HepG2 (cell line): Measurements from ENCODE around the gene KRT3. TPM values are rescaled to one million over a fixed set of nuclear protein-coding genes. Genes with fewer than 3 reads are reported as not detected.

Experiments
- ATAC-seq: fragments of 200-7000 bp; cut with Tn5 transposase; 3 replicates; pipeline ENCODE4 v1.9.1; 2020; ENCODE audit warnings: mild to moderate bottlenecking, moderate library complexity
- BruUV-seq: library from RNA; stranded (reverse); fragments of 400-500 nt; replicated peaks from 2 replicates; lab custom pipeline; 2021; lab: Mats Ljungman, UMichigan
- CTCF ChIA-PET: fragments of 300-600 bp; formaldehyde crosslinking; extraction: SDS; loops from one replicate; lab custom pipeline; 2021; ENCODE audit warnings: low total read pairs, inconsistent platforms, low intra/inter-chr PET ratio; lab: Yijun Ruan, JAX
- POLR2A ChIA-PET: fragments of 350-600 bp; sonication (Branson Sonifier 250); formaldehyde crosslinking; loops from one replicate; lab custom pipeline; 2020; ENCODE audit warnings: antibody characterized with exemption, inconsistent platforms; lab: Yijun Ruan, JAX
- DNase-seq: peaks from one replicate; pipeline ENCODE4 v3.0.0-alpha.2; 2015; ENCODE audit warnings: low spot score
- FAIRE-seq: peaks from 3 replicates; lab custom pipeline; 2011; peaks lifted over from hg19 to GRCh38; lab: Jason Lieb, UNC
- H2AFZ ChIP-seq: one replicate; pipeline ENCODE4 v1.6.1; 2011; ENCODE audit warnings: low read length, inconsistent platforms
- H3K27ac ChIP-seq: fragments of 300-600 bp; 3 replicates; pipeline ENCODE4 v1.8.0; 2011; ENCODE audit warnings: mixed run types, mild to moderate bottlenecking, mixed read lengths, low read length, inconsistent platforms; ENCODE audit not compliant: insufficient read depth; ENCODE audit errors: extremely low read length
- H3K27me3 ChIP-seq, 2 experiments: fragments of 200-600 bp in 1 of 2; 2 replicates in 1 of 2; 3 replicates in 1 of 2; pipeline versions ENCODE4 v1.6.0 to v1.8.0; 2011; ENCODE audit warnings: low read length in 2 of 2, mild to moderate bottlenecking in 2 of 2, moderate library complexity in 2 of 2, inconsistent platforms in 1 of 2; ENCODE audit not compliant: insufficient read depth in 2 of 2, control insufficient read depth in 1 of 2
- H3K36me3 ChIP-seq, 2 experiments: fragments of 200-600 bp in 1 of 2; replicated peaks in 1 of 2; 2 replicates in 1 of 2; 3 replicates in 1 of 2; pipeline versions ENCODE4 v1.5.1 to v1.8.0; 2011; ENCODE audit warnings: low read length in 2 of 2, inconsistent platforms in 1 of 2; ENCODE audit not compliant: insufficient read depth in 2 of 2, control insufficient read depth in 1 of 2
- H3K4me1 ChIP-seq: 2 replicates; pipeline ENCODE4 v1.5.1; 2012; ENCODE audit warnings: low read length, inconsistent platforms; ENCODE audit not compliant: insufficient read depth
- H3K4me2 ChIP-seq: 2 replicates; pipeline ENCODE4 v1.6.0; 2011; ENCODE audit warnings: low read depth, low read length, inconsistent platforms
- H3K4me3 ChIP-seq, 3 experiments: fragments of 200-600 bp in 1 of 3; sonication (generic), shearing (Covaris generic) in 1 of 3; replicated peaks in 1 of 3; 2 replicates each; pipeline ENCODE4 v1.5.1; 2011 to 2016; ENCODE audit warnings: low read length in 3 of 3, inconsistent platforms in 2 of 3, low read depth in 2 of 3, mild to moderate bottlenecking in 2 of 3, control low read depth in 1 of 3, mixed read lengths in 1 of 3; ENCODE audit not compliant: insufficient read depth in 1 of 3
- H3K79me2 ChIP-seq: one replicate; pipeline ENCODE4 v1.6.1; 2011; ENCODE audit warnings: low read length, inconsistent platforms; ENCODE audit not compliant: insufficient read depth
- H3K9ac ChIP-seq: 2 replicates; pipeline ENCODE4 v1.6.0; 2011; ENCODE audit warnings: mild to moderate bottlenecking, low read depth, low read length, inconsistent platforms; ENCODE audit not compliant: insufficient read depth
- H3K9me3 ChIP-seq: 2 replicates; pipeline ENCODE4 v1.5.1; 2012; ENCODE audit warnings: mild to moderate bottlenecking, low read length
- H4K20me1 ChIP-seq: 2 replicates; pipeline ENCODE4 v1.6.0; 2011; ENCODE audit warnings: inconsistent platforms, mild to moderate bottlenecking, low read length, moderate library complexity; ENCODE audit not compliant: insufficient read depth
- FOXJ3 ChIP-seq: sonication (generic); formaldehyde crosslinking; IDR thresholded peaks from 2 replicates; pipeline ENCODE4 v1.4.0; 2020; ENCODE audit warnings: missing genetic modification reagents, mild to moderate bottlenecking, borderline replicate concordance
- GTF3A ChIP-seq: sonication (generic); formaldehyde crosslinking; conservative IDR thresholded peaks from 2 replicates; pipeline ENCODE4 v1.4.0; 2020; ENCODE audit warnings: mild to moderate bottlenecking, missing genetic modification reagents
- HNRNPK ChIP-seq: fragments of 200-400 bp; formaldehyde crosslinking; IDR thresholded peaks from 2 replicates; pipeline ENCODE4 v1.6.1; 2018; ENCODE audit warnings: low read length, low read depth, moderate library complexity, mild to moderate bottlenecking; ENCODE audit not compliant: poor library complexity, severe bottlenecking
- JUNB ChIP-seq: sonication (generic); formaldehyde crosslinking; IDR thresholded peaks from 2 replicates; pipeline ENCODE4 v1.8.0; 2022; ENCODE audit warnings: missing genetic modification reagents, mild to moderate bottlenecking, borderline replicate concordance
- YEATS2 ChIP-seq: sonication (generic); formaldehyde crosslinking; IDR thresholded peaks from 2 replicates; pipeline ENCODE4 v1.4.0; 2020; ENCODE audit warnings: missing genetic modification reagents, borderline replicate concordance
- ZNF17 ChIP-seq: sonication (generic); formaldehyde crosslinking; IDR thresholded peaks from 2 replicates; pipeline ENCODE4 v1.5.0; 2020; ENCODE audit warnings: mild to moderate bottlenecking, missing genetic modification reagents
- ZNF232 ChIP-seq: sonication (generic); formaldehyde crosslinking; IDR thresholded peaks from 2 replicates; pipeline ENCODE4 v1.4.0; 2020; ENCODE audit warnings: missing genetic modification reagents, borderline replicate concordance
- ZNF747 ChIP-seq: sonication (generic); formaldehyde crosslinking; IDR thresholded peaks from 2 replicates; pipeline ENCODE4 v1.8.1; 2023; ENCODE audit warnings: missing genetic modification reagents, mild to moderate bottlenecking, borderline replicate concordance
- WGBS: methylation state at CpG from one replicate; pipeline ENCODE4 v1.1.6; 2017; ENCODE audit warnings: low lambda C conversion rate; 5-methylcytosine and 5-hydroxymethylcytosine counted together
- in situ Hi-C: cut with HindIII; loops from 2 replicates; pipeline ENCODE4 v1.10.0; 2017; ENCODE audit warnings: low pct_unique_long_range_greater_than_20kb; ENCODE audit not compliant: extremely low pct_ligation_motif_present
- intact Hi-C: fragments of 100-400 bp; cut with micrococcal nuclease; formaldehyde crosslinking; loops from one replicate; pipeline ENCODE4 v1.10.0; 2022; ENCODE audit not compliant: unreplicated experiment
- polyA plus RNA-seq, 8 experiments: library from polyadenylated mRNA; depleted of rRNA in 3 of 8; stranded (reverse) in 7 of 8; unstranded in 1 of 8; fragments of >200 nt; fragmentation: Illumina TruSeq in 4 of 8; extraction: Trizol in 4 of 8; gene quantifications; 2 replicates each; pipeline versions ENCODE4 v1.2.1 to v1.2.3, GENCODE V29; 2011 to 2016; ENCODE audit warnings: low read depth in 4 of 8, missing spikeins in 1 of 8, mixed read lengths in 1 of 8; ENCODE audit not compliant: insufficient read depth in 1 of 8
- total RNA-seq, 5 experiments: library from RNA; depleted of rRNA; stranded (reverse); fragments of >200 nt; fragmentation: Illumina TruSeq; extraction: Trizol; gene quantifications; 2 replicates each; pipeline ENCODE4 v1.2.3, GENCODE V29; 2016; ENCODE audit warnings: low read depth in 1 of 5
- TF ChIP-seq, protein P1 (sequence below): sonication (generic); formaldehyde crosslinking; IDR thresholded peaks from 2 replicates; pipeline ENCODE4 v1.4.0; 2020; ENCODE audit warnings: missing genetic modification reagents, borderline replicate concordance
- TF ChIP-seq, protein P2 (sequence below): IDR thresholded peaks from 2 replicates; pipeline ENCODE4 v1.6.1; 2016; ENCODE audit warnings: low read depth
- TF ChIP-seq, protein P3 (sequence below): sonication (generic); formaldehyde crosslinking; IDR thresholded peaks from 2 replicates; pipeline ENCODE4 v1.4.0; 2020; ENCODE audit warnings: missing genetic modification reagents
- TF ChIP-seq, protein P4 (sequence below): sonication (generic); formaldehyde crosslinking; IDR thresholded peaks from 2 replicates; pipeline ENCODE4 v1.5.0; 2020; ENCODE audit warnings: mild to moderate bottlenecking, missing genetic modification reagents, moderate library complexity
- TF ChIP-seq, protein P5 (sequence below): sonication (generic); formaldehyde crosslinking; IDR thresholded peaks from 2 replicates; pipeline ENCODE4 v1.4.0; 2020; ENCODE audit warnings: missing genetic modification reagents

Gene KRT3
- total and polyA plus RNA-seq, 2 of the 13 experiments (the other 11 are each of a cell fraction or from before 2014, with no cell fraction given): not detected

DNA sequence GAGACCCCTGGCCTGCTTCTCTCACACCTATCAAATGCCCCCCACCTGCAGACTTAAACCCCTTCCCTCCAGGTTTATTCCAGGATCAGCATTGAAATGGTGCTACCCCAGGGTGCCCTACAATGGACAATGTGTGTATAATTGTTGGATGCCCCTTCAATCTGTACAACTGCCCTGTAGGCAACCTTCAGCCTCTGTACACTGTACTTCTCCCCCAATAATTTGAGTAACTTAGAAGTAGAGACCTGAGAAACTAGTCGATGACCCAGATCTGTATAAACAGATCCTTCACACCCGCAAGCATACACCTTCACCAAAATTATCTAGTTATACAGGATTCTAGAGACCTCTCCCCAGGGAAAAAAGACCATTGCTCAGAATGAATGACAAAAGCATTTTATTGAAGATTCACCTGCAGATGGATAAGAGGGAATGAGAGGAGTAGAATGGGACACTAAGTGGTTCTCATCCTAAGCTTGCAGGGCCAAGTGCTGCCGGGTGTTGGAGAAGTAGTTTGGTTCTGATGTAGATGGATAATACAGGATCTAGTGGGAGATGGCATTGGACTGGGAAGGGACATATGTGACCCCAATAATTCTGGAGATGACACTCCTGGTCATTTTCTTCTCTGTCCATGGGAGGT, 10.4 kb upstream of the KRT3 start:
- DNase-seq (no peak), FAIRE-seq (no peak), ATAC-seq (no peak)
- H3K27me3 ChIP-seq: peaks cover 1 to 18% of the 10 kb centered on the region in 2 experiments; a peak in 4 of 5 replicates
- CTCF ChIA-PET: no interaction called here
- POLR2A ChIA-PET: no interaction called here
- H3K27ac ChIP-seq: no peak overlapping the region
- no peak overlapping the region for H3K4me2 ChIP-seq
- H3K9me3 ChIP-seq: no peaks in the 10 kb centered on the region
- no peaks in the 10 kb centered on the region for H3K36me3 ChIP-seq
- H4K20me1 ChIP-seq: no peaks in the 10 kb centered on the region
- H3K9ac ChIP-seq: no peak overlapping the region
- TF ChIP-seq JUNB (CRISPR knock-in tag) (no peak), GTF3A (no peak), ZNF232 (no peak), FOXJ3 (CRISPR knock-in tag) (no peak), YEATS2 (CRISPR knock-in tag) (no peak), ZNF747 (CRISPR knock-in tag) (no peak), HNRNPK (no peak), ZNF17 (CRISPR knock-in tag) (no peak)
- TF ChIP-seq, protein P1, sequence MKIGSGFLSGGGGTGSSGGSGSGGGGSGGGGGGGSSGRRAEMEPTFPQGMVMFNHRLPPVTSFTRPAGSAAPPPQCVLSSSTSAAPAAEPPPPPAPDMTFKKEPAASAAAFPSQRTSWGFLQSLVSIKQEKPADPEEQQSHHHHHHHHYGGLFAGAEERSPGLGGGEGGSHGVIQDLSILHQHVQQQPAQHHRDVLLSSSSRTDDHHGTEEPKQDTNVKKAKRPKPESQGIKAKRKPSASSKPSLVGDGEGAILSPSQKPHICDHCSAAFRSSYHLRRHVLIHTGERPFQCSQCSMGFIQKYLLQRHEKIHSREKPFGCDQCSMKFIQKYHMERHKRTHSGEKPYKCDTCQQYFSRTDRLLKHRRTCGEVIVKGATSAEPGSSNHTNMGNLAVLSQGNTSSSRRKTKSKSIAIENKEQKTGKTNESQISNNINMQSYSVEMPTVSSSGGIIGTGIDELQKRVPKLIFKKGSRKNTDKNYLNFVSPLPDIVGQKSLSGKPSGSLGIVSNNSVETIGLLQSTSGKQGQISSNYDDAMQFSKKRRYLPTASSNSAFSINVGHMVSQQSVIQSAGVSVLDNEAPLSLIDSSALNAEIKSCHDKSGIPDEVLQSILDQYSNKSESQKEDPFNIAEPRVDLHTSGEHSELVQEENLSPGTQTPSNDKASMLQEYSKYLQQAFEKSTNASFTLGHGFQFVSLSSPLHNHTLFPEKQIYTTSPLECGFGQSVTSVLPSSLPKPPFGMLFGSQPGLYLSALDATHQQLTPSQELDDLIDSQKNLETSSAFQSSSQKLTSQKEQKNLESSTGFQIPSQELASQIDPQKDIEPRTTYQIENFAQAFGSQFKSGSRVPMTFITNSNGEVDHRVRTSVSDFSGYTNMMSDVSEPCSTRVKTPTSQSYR (CRISPR knock-in tag): no peak
- TF ChIP-seq, protein P2, sequence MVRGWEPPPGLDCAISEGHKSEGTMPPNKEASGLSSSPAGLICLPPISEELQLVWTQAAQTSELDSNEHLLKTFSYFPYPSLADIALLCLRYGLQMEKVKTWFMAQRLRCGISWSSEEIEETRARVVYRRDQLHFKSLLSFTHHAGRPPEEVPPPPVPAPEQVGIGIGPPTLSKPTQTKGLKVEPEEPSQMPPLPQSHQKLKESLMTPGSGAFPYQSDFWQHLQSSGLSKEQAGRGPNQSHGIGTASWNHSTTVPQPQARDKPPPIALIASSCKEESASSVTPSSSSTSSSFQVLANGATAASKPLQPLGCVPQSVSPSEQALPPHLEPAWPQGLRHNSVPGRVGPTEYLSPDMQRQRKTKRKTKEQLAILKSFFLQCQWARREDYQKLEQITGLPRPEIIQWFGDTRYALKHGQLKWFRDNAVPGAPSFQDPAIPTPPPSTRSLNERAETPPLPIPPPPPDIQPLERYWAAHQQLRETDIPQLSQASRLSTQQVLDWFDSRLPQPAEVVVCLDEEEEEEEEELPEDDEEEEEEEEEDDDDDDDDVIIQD: no peak
- TF ChIP-seq, protein P3, sequence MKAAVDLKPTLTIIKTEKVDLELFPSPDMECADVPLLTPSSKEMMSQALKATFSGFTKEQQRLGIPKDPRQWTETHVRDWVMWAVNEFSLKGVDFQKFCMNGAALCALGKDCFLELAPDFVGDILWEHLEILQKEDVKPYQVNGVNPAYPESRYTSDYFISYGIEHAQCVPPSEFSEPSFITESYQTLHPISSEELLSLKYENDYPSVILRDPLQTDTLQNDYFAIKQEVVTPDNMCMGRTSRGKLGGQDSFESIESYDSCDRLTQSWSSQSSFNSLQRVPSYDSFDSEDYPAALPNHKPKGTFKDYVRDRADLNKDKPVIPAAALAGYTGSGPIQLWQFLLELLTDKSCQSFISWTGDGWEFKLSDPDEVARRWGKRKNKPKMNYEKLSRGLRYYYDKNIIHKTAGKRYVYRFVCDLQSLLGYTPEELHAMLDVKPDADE (CRISPR knock-in tag): no peak
- TF ChIP-seq, protein P4, sequence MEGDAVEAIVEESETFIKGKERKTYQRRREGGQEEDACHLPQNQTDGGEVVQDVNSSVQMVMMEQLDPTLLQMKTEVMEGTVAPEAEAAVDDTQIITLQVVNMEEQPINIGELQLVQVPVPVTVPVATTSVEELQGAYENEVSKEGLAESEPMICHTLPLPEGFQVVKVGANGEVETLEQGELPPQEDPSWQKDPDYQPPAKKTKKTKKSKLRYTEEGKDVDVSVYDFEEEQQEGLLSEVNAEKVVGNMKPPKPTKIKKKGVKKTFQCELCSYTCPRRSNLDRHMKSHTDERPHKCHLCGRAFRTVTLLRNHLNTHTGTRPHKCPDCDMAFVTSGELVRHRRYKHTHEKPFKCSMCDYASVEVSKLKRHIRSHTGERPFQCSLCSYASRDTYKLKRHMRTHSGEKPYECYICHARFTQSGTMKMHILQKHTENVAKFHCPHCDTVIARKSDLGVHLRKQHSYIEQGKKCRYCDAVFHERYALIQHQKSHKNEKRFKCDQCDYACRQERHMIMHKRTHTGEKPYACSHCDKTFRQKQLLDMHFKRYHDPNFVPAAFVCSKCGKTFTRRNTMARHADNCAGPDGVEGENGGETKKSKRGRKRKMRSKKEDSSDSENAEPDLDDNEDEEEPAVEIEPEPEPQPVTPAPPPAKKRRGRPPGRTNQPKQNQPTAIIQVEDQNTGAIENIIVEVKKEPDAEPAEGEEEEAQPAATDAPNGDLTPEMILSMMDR (CRISPR knock-in tag): no peak
- TF ChIP-seq, protein P5, sequence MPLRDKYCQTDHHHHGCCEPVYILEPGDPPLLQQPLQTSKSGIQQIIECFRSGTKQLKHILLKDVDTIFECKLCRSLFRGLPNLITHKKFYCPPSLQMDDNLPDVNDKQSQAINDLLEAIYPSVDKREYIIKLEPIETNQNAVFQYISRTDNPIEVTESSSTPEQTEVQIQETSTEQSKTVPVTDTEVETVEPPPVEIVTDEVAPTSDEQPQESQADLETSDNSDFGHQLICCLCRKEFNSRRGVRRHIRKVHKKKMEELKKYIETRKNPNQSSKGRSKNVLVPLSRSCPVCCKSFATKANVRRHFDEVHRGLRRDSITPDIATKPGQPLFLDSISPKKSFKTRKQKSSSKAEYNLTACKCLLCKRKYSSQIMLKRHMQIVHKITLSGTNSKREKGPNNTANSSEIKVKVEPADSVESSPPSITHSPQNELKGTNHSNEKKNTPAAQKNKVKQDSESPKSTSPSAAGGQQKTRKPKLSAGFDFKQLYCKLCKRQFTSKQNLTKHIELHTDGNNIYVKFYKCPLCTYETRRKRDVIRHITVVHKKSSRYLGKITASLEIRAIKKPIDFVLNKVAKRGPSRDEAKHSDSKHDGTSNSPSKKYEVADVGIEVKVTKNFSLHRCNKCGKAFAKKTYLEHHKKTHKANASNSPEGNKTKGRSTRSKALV (CRISPR knock-in tag): no peak
- H3K79me2 ChIP-seq: no peaks in the 10 kb centered on the region
- WGBS: 16% methylated on average over 3 of the region's 3 CpGs
- no peak overlapping the region for H3K4me3 ChIP-seq
- H3K4me1 ChIP-seq: no peaks in the 10 kb centered on the region
- H2AFZ ChIP-seq: no peak overlapping the region
- BruUV-seq: no TSS peak
- intact Hi-C loops (no loop called here), in situ Hi-C loops (no loop called here)
